H1 (cell line): Measurements from ENCODE around the gene GALR2. TPM values are rescaled to one million over a fixed set of nuclear protein-coding genes. Genes with fewer than 3 reads are reported as not detected.

Experiments used
- CTCF ChIA-PET: fragments of 300-600 bp; sonication (Branson Sonifier 250); formaldehyde crosslinking; loops from one replicate; lab custom pipeline; 2021; ENCODE audit not compliant: partially characterized antibody; lab: Charles Lee
- POLR2A ChIA-PET: fragments of 300-600 bp; sonication (Branson Sonifier 250); formaldehyde crosslinking; loops from one replicate; lab custom pipeline; 2021; ENCODE audit warnings: inconsistent platforms; ENCODE audit not compliant: partially characterized antibody; lab: Charles Lee
- DNase-seq, 2 experiments: peaks; one replicate each; pipeline versions ENCODE4 v3.0.0 to v3.0.0-alpha.2; 2010 to 2022; ENCODE audit warnings: low spot score in 2 of 2, low read depth in 1 of 2, mixed read lengths in 1 of 2
- FAIRE-seq: peaks from 2 replicates; lab custom pipeline; 2011; peaks lifted over from hg19 to GRCh38; lab: Jason Lieb, UNC
- H2AFZ ChIP-seq: 2 replicates; pipeline ENCODE4 v1.8.1; 2012; ENCODE audit warnings: low read length, inconsistent platforms
- H2AK5ac ChIP-seq: 2 replicates; pipeline ENCODE4 v1.6.1; 2013; ENCODE audit warnings: low read depth, low read length
- H2BK120ac ChIP-seq: replicated peaks from 2 replicates; pipeline ENCODE3; 2013; ENCODE audit warnings: low read depth, low read length, inconsistent platforms
- H2BK12ac ChIP-seq: 2 replicates; pipeline ENCODE4 v1.6.1; 2013; ENCODE audit warnings: low read depth, low read length
- H2BK15ac ChIP-seq: 2 replicates; pipeline ENCODE4 v1.6.1; 2013; ENCODE audit warnings: low read length
- H2BK20ac ChIP-seq: 2 replicates; pipeline ENCODE4 v1.6.1; 2013; ENCODE audit warnings: low read length
- H2BK5ac ChIP-seq: 2 replicates; pipeline ENCODE4 v1.6.1; 2013; ENCODE audit warnings: low read depth, low read length
- H3K14ac ChIP-seq: 2 replicates; pipeline ENCODE4 v1.6.1; 2013; ENCODE audit warnings: inconsistent platforms; ENCODE audit not compliant: insufficient read length
- H3K18ac ChIP-seq: 2 replicates; pipeline ENCODE4 v1.6.1; 2013; ENCODE audit warnings: low read length; ENCODE audit errors: extremely low read depth
- H3K23ac ChIP-seq: 2 replicates; pipeline ENCODE4 v1.6.1; 2013; ENCODE audit warnings: inconsistent platforms; ENCODE audit not compliant: insufficient read length
- H3K23me2 ChIP-seq: 2 replicates; pipeline ENCODE4 v1.6.1; 2013; ENCODE audit warnings: low read depth, low read length
- H3K27ac ChIP-seq: 2 replicates; pipeline ENCODE4 v1.6.1; 2011; ENCODE audit warnings: low read depth, low read length, inconsistent platforms
- H3K27me3 ChIP-seq, 4 experiments: replicated peaks in 1 of 4; 1 replicate in 1 of 4; 2 replicates in 3 of 4; pipeline versions ENCODE4 v1.6.1 to v1.8.1; 2011 to 2013; ENCODE audit warnings: low read length in 3 of 4, mild to moderate bottlenecking in 3 of 4, inconsistent platforms in 2 of 4, mixed read lengths in 2 of 4, moderate library complexity in 1 of 4; ENCODE audit not compliant: control insufficient read depth in 3 of 4, insufficient read depth in 3 of 4; ENCODE audit errors: extremely low read depth in 1 of 4
- H3K36me3 ChIP-seq, 4 experiments: 2 replicates each; pipeline versions ENCODE4 v1.6.1 to v1.8.1; 2011 to 2013; ENCODE audit warnings: mild to moderate bottlenecking in 4 of 4, low read length in 3 of 4, moderate library complexity in 2 of 4, control low read depth in 1 of 4, inconsistent platforms in 1 of 4; ENCODE audit not compliant: insufficient read depth in 4 of 4, control insufficient read depth in 2 of 4
- H3K4ac ChIP-seq: replicated peaks from 2 replicates; pipeline ENCODE3; 2013; ENCODE audit warnings: low read length, low read depth, mixed read lengths, inconsistent platforms; ENCODE audit not compliant: insufficient read length
- H3K4me1 ChIP-seq, 4 experiments: replicated peaks in 1 of 4; 1 replicate in 1 of 4; 2 replicates in 3 of 4; pipeline versions ENCODE4 v1.6.1 to v1.8.1; 2011 to 2013; ENCODE audit warnings: low read length in 3 of 4, inconsistent platforms in 2 of 4, mixed read lengths in 1 of 4; ENCODE audit not compliant: insufficient read depth in 4 of 4, control insufficient read depth in 3 of 4
- H3K4me2 ChIP-seq, 2 experiments: 2 replicates each; pipeline versions ENCODE4 v1.6.1 to v1.8.1; 2011 to 2013; ENCODE audit warnings: low read depth in 2 of 2, low read length in 2 of 2, control low read depth in 1 of 2, inconsistent platforms in 1 of 2, mild to moderate bottlenecking in 1 of 2; ENCODE audit not compliant: insufficient read depth in 1 of 2
- H3K4me3 ChIP-seq, 4 experiments: fragments of 200-600, 300-600 bp in 1 of 4; sonication (generic), shearing (Covaris generic), sonication (Bioruptor Twin) in 1 of 4; 2 replicates each; pipeline versions ENCODE4 v1.5.1 to v1.8.1; 2011 to 2016; ENCODE audit warnings: low read length in 4 of 4, low read depth in 3 of 4, control low read depth in 2 of 4, inconsistent platforms in 2 of 4, mild to moderate bottlenecking in 2 of 4, mixed read lengths in 1 of 4, moderate library complexity in 1 of 4; ENCODE audit not compliant: insufficient read depth in 2 of 4; ENCODE audit errors: extremely low read depth in 1 of 4
- H3K56ac ChIP-seq: replicated peaks from 2 replicates; pipeline ENCODE3; 2013; ENCODE audit warnings: low read depth, mild to moderate bottlenecking, mixed read lengths, low read length, inconsistent platforms; ENCODE audit not compliant: insufficient read length
- H3K79me1 ChIP-seq: 2 replicates; pipeline ENCODE4 v1.6.1; 2013; ENCODE audit warnings: low read depth, low read length, control low read depth
- H3K79me2 ChIP-seq, 2 experiments: 2 replicates each; pipeline versions ENCODE4 v1.6.1 to v1.8.1; 2012 to 2013; ENCODE audit warnings: low read length in 2 of 2, mild to moderate bottlenecking in 2 of 2, inconsistent platforms in 1 of 2; ENCODE audit not compliant: insufficient read depth in 2 of 2, control insufficient read depth in 1 of 2
- H3K9ac ChIP-seq, 4 experiments: replicated peaks in 1 of 4; 1 replicate in 1 of 4; 2 replicates in 3 of 4; pipeline versions ENCODE4 v1.6.1 to v1.8.1; 2011 to 2013; ENCODE audit warnings: low read depth in 3 of 4, low read length in 3 of 4, control low read depth in 2 of 4, mild to moderate bottlenecking in 2 of 4, moderate library complexity in 2 of 4, inconsistent platforms in 1 of 4; ENCODE audit errors: extremely low read depth in 1 of 4
- H3K9me3 ChIP-seq, 2 experiments: 2 replicates each; pipeline versions ENCODE4 v1.6.1 to v1.8.1; 2012 to 2013; ENCODE audit warnings: mild to moderate bottlenecking in 2 of 2, moderate library complexity in 2 of 2, control low read depth in 1 of 2, inconsistent platforms in 1 of 2, low read depth in 1 of 2, low read length in 1 of 2, mixed read lengths in 1 of 2; ENCODE audit not compliant: insufficient read depth in 2 of 2
- H4K20me1 ChIP-seq, 2 experiments: replicated peaks in 1 of 2; 2 replicates each; pipeline versions ENCODE3 to v1.8.1; 2011 to 2013; ENCODE audit warnings: inconsistent platforms in 2 of 2, low read length in 2 of 2, mild to moderate bottlenecking in 1 of 2; ENCODE audit not compliant: insufficient read depth in 2 of 2, control insufficient read depth in 1 of 2
- H4K5ac ChIP-seq: 2 replicates; pipeline ENCODE4 v1.6.1; 2013; ENCODE audit warnings: low read length, low read depth, mixed read lengths, inconsistent platforms; ENCODE audit not compliant: insufficient read length
- H4K8ac ChIP-seq: 2 replicates; pipeline ENCODE4 v1.8.0; 2013; ENCODE audit warnings: mild to moderate bottlenecking, moderate library complexity, low read length, inconsistent platforms; ENCODE audit not compliant: insufficient read depth; ENCODE audit errors: extremely low read depth
- H4K91ac ChIP-seq: replicated peaks from 2 replicates; pipeline ENCODE3; 2013; ENCODE audit warnings: low read length, mixed read lengths, inconsistent platforms; ENCODE audit not compliant: insufficient read length
- ATF2 ChIP-seq: IDR thresholded peaks from 2 replicates; pipeline ENCODE4 v1.6.1; 2012; ENCODE audit warnings: low read length, inconsistent platforms
- CHD1 ChIP-seq: IDR thresholded peaks from 2 replicates; pipeline ENCODE4 v1.6.1; 2012; ENCODE audit warnings: low read depth, low read length, improper control_type of control experiment
- CTBP2 ChIP-seq: IDR thresholded peaks from 2 replicates; pipeline ENCODE4 v1.7.0; 2011; ENCODE audit warnings: borderline replicate concordance, mild to moderate bottlenecking, moderate library complexity, mixed read lengths, low read length; ENCODE audit not compliant: insufficient read depth, insufficient read length
- RXRA ChIP-seq: IDR thresholded peaks from 2 replicates; pipeline ENCODE4 v1.6.1; 2011; ENCODE audit warnings: low read depth, mild to moderate bottlenecking, low read length, moderate library complexity; ENCODE audit not compliant: insufficient read depth
- WGBS, 2 experiments: shearing (Covaris generic) in 1 of 2; methylation state at CpG; one replicate each; pipeline versions ENCODE4 v1.1.6 to v1.1.7; 2013 to 2015; ENCODE audit warnings: low lambda C conversion rate in 2 of 2, mixed read lengths in 2 of 2, inconsistent platforms in 1 of 2, low coverage in 1 of 2, missing lambda C conversion rate in 1 of 2; ENCODE audit not compliant: insufficient replicate concordance in 2 of 2, insufficient coverage in 1 of 2, insufficient read length in 1 of 2; ENCODE audit errors: extremely low coverage in 1 of 2, missing lambda C conversion rate in 1 of 2; 5-methylcytosine and 5-hydroxymethylcytosine counted together
- polyA plus RNA-seq, 7 experiments: library from polyadenylated mRNA; depleted of rRNA in 3 of 7; stranded (reverse) in 5 of 7; unstranded in 2 of 7; fragments of >200 nt in 5 of 7; fragments of 200-250 nt in 2 of 7; gene quantifications; 1 replicate in 5 of 7; 2 replicates in 1 of 7; 4 replicates in 1 of 7; pipeline versions ENCODE4 v1.2.1 to v1.2.3, GENCODE V29; 2011 to 2013; ENCODE audit warnings: missing spikeins in 2 of 7, mixed read lengths in 2 of 7
- total RNA-seq: library from RNA; stranded (reverse); fragmentation: NEBNext Ultra II Directional; extraction: Animal tissue kit (Norgen Biotek cat#: 25700); gene quantifications from 2 replicates; pipeline ENCODE4 v1.2.1, GENCODE V29; 2021

The GALR2 gene
- total and polyA plus RNA-seq, 2 of the 8 experiments (the other 6 are each of a cell fraction or from before 2014, with no cell fraction given): 0.86 to 2.2 TPM

GRCh38 chr17:76120658-76121008, 46.1 kb downstream of the GALR2 start:
- Histone ChIP-seq H2BK20ac (peak overlapping the region; percentile 8; the same call in 1 of the 2 replicates), H4K20me1 (no peaks in the 10 kb centered on the region), H3K9me3 (no peaks in the 10 kb centered on the region), H3K4ac (no peak overlapping the region), H3K36me3 (no peaks in the 10 kb centered on the region), H4K8ac (no peak overlapping the region), H3K23ac (no peak overlapping the region), H2BK5ac (peak overlapping the region; percentile 47; the same call in 1 of the 2 replicates), H2BK120ac (no peak overlapping the region), H2AK5ac (no peak overlapping the region), H3K4me3 (peak overlapping the region in 3 of 4 experiments; percentile 5 to 48 (median 19); a peak in 2 of 8 replicates), H2BK12ac (peak overlapping the region; percentile 79; the same call in 1 of the 2 replicates), H4K91ac (no peak overlapping the region), H3K27me3 (peaks cover 0 to 13% (median 7%) of the 10 kb centered on the region in 4 experiments; a peak in 4 of 7 replicates), H3K9ac (no peak overlapping the region; a peak in 2 of 7 replicates), H3K27ac (no peak overlapping the region), H3K23me2 (peaks cover 2% of the 10 kb centered on the region; the same call in 1 of the 2 replicates), H2BK15ac (0 out of 2 replicates have a peak overlapping the region, but pooled peaks have one; percentile 88), H3K18ac (no peak overlapping the region), H3K79me2 (no peaks in the 10 kb centered on the region), H3K4me2 (peak overlapping the region; percentile 5 to 53; a peak in 3 of 4 replicates), H3K56ac (no peak overlapping the region), H2AFZ (no peak overlapping the region), H3K4me1 (peaks cover 7 to 32% (median 19%) of the 10 kb centered on the region in 4 experiments), H3K14ac (no peak overlapping the region), H4K5ac (no peak overlapping the region), H3K79me1 (no peaks in the 10 kb centered on the region)
- ChIA-PET CTCF (interaction anchor here (0.8 to 41.5 kb wide), 18 partner anchors 11 to 331 kb away, joined by 3 to 778 read pairs (median 6); partner anchors contain the start of genes FOXJ1, GALR2 and QRICH2), POLR2A (interaction anchor here (0.8 to 5.4 kb wide), 5 partner anchors 14 to 329 kb away, joined by 3 to 70 read pairs (median 5); partner anchors contain the start of genes EXOC7 and FOXJ1)
- FAIRE-seq (no peak), DNase-seq (no peak)
- TF ChIP-seq CHD1 (no peak), ATF2 (no peak), CTBP2 (no peak), RXRA (no peak)
- 73% methylated on average over 5 of the region's 5 CpGs; no CpG with 5 or more reads in 1 of the 2 experiments for WGBS, 2 experiments
